ENCODE results near the gene RUSF1.
"Not testable (repeated sequence)": the region's sequence is repeated elsewhere in the genome, so short reads cannot be mapped to it uniquely, and the experiment has no call there.

Gene RUSF1

DNA sequence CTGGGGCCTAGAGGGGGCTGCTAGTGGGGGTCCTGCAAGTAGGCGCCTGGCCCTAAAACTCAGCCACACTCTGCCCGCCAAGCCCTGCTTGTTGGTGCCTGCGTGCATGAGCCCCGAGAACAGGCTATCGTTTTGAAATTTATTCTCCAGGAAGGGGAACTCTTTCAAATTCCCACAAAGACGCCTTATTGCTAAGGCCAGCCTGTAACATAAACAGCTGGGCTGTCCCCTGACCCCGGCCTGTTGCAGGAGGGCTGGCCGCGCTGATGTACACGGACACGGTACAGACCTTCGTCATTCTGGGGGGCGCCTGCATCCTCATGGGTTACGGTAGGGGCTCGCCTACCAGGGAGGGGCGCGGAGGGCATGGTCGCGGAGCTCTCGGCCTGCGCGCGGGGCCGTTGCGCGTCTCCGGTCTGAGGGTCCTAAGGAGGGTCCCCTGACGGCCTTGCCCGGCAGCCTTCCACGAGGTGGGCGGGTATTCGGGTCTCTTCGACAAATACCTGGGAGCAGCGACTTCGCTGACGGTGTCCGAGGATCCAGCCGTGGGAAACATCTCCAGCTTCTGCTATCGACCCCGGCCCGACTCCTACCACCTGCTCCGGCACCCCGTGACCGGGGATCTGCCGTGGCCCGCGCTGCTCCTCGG, 21.0 kb downstream of the RUSF1 start:
- no peak for DNase-seq (ENCODE audit: low spot score)

DNA sequence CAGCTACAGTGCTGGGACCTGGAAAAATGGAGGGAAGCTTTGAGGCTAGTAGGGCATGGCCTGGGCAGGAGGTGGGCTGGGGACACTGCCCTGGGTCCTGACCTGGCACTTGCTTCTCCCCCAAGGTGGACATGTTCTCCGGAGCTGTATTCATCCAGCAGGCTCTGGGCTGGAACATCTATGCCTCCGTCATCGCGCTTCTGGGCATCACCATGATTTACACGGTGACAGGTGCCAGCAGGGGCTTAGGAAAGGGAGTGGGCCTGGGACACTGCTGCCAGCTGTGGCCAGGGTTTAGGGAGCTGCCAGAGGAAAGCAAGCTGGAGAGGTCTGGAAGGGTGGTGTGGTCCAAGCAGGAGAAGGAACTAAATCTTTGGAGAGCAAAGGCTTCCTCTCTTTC, 22.1 kb downstream of the RUSF1 start:
- no peak for DNase-seq (ENCODE audit: low spot score)

DNA sequence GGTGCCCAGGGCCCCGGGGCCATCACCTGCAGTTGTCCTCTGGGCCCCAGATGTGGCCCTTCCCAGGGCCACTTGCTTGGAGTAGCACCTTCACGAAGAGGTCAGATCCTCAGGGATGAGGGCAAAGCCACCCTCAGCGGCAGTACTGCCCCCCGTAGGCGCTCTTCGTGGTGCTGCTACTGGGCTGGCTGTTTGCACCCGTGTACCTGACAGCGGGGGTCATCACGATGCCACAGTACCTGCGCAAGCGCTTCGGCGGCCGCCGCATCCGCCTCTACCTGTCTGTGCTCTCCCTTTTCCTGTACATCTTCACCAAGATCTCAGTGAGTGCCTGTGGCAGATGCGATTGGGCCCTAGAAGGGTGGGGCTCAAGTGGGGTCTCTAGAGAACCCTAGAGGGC, 22.6 kb downstream of the RUSF1 start:
- DNase-seq (ENCODE audit: low spot score) = no peak

DNA sequence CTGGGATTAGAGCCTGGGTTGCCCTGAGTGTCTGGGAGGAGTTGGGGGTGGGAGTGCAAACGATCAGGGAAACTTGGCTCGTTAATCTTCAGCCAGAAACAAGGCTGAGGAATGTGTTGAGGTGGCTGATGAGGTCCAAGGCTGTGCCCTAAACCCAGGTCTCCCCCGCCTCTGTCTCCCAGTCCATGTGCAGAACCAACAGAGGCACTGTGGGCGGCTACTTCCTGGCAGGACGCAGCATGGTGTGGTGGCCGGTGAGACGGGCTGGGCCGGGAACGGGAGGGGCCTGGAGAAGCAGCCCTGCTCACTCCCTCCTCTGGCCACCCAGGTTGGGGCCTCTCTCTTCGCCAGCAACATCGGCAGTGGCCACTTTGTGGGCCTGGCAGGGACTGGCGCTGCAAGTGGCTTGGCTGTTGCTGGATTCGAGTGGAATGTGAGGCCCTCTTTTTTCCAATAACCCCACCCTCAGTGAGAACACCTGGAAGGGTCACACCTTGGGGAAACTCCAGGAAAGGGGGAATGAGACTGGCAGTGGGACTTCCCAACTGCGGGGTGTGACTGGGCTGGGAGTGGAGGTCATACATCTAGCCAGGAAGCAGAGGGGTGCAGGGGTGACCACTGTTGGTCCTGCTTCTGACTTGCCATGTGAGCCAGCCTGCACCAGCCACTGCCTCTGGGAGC, 23.6 kb downstream of the RUSF1 start:
- no peak for DNase-seq (ENCODE audit: low spot score)

DNA sequence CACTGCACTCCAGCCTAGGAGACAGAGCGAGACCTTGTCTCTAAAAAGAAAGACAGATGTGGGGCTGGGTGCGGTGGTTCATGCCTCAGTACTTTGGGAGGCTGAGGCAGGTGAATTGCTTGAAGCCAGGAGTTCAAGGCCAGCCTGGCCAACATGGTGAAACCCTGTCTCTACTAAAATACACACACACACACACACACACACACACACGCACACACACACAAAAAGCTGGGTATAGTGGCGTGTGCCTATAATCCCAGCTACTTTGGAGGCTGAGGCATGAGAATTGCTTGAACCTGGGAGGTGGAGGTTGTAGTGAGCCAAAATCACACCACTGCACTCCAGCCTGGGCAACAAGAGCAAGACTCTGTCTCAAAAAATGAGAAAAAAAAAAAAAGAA, 24.1 kb downstream of the RUSF1 start:
- not testable (repeated sequence) for DNase-seq (ENCODE audit: low spot score)

DNA sequence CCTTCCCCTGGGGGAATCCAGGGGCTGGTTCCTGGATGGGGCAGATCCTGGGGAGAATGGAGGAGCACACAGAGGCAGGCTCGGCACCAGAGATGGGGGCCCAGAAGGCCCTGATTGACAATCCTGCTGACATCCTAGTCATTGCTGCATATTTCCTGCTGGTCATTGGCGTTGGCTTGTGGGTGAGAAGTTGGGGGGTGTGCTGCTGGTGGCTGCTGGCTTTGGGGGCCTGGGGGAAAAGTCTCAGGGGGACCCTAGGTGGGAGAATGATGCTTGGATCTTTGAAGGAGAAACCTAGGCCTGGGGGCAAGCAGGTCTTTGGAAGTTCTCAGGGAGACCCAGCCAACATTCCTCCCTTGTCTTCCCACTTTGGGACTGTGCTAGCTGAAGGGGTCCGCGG, 25.1 kb downstream of the RUSF1 start, which contains the start of gene SLC5A2:
TSS of gene SLC5A2 (plus strand) at position 43 of the 400 bp plus-strand sequence. CDS start at position 57, 14 bp downstream.
- no peak for DNase-seq (ENCODE audit: low spot score)

DNA sequence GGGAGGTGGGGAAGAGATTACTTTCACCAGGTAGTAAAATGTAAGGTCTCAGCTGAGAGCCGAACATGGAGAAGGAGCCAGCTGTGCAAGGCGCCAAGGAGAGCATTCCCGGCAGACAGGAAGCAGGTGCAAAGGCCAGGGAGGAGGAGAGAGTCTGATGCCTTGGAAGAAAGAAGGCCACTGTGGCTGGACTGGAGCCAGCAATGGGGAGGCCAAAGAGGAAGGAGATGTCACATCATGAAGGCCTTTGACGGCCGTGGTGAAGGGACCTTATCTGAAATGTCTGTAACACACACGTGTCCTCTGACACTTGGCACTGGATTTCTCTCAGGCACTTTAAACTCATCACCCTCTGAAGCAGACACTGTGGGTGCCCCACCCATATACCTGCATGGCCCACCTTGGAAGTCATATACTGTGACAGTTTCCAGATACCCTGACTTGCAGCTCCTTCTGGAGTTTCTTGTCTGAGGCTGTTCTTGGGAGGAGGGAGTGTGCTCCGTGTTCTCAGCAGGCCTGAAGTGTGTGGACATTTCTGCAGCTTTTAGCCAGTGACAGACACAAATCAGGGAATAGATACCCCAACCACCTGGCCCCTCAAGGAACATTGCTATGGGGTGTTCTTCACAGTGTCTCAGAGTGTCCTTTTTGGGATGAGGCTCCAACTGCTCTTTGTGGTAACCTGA, 27.2 kb downstream of the RUSF1 start:
- no peak for DNase-seq (ENCODE audit: low spot score)

DNA sequence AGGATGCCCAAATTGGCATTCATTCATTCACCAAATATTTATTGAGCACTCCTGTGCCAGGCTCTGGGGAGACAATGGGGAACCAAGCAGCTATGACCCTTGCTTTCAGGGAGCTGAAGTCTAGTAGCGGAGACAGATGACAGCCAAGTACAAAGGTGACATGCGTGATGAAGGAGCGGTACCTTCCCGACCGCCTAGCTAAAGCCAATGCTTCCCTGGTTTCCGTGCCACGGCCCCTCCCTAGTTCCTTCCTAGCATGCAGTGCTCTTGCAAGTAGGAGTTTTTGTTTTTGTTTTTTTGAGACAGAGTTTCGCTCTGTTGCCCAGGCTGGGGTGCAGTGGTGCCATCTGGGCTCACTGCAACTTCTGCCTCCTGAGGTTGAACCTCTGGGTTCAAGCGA, 28.4 kb downstream of the RUSF1 start:
- no peak for DNase-seq (ENCODE audit: low spot score)

DNA sequence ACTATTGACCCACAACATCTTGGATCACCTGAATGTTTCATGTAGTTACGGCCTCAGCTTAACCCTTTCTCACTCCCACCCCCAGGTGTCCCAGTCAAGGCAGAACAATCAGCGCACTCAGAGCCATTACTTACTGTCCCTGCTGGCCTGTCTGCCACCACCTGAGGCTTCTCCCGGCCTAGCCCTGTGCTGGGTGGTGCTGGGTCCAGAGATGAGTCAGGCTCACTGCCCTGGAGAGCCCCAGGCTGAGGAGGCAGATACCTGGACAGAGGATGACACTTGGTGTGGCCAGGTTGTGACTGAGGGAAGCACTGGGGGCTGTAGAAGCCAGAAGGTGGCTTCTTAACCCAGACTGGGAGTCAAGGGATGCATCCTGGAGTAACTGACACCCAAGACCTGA, 29.2 kb downstream of the RUSF1 start:
- DNase-seq (ENCODE audit: low spot score) = no peak

DNA sequence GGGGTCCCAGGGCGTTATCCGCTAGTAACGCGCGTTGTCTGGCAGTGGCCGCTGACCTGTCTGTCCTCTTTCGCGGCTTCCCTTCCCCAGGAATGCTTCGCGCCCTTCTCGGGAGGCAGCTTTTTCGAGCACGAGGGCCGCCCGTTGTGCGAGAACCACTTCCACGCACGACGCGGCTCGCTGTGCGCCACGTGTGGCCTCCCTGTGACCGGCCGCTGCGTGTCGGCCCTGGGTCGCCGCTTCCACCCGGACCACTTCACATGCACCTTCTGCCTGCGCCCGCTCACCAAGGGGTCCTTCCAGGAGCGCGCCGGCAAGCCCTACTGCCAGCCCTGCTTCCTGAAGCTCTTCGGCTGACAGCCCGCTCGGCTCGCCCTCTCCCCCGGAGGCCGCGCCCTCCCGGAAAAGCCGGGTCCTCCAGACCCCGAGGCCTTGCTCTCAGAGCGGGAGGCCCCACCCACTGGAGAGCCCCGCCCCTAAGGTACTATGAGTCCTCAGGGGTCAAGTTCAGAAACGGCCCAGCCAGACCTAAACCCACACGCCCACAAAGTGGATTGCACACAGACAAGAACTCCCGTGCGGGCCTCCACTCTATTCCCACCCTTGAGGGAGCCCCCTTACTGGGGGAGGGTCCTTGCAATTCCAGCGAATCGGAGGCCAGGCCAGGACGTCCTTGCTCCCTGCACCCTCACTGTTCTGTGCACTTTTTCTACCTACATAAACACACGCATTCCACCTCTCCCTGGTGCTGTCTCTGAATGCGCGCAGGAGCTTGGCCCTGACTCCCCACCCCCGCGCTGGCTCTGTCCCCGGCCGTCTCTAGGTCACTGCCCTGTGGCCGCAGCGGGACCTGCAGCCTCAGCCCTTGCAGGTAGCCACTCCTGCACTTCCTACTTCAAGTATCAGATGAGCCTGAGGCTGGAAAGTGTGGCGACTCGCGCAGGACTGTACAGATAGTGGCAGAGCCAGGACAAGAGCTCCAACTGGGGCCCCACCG, 30.7 kb downstream of the RUSF1 start:
- no peak for DNase-seq (ENCODE audit: low spot score)

DNA sequence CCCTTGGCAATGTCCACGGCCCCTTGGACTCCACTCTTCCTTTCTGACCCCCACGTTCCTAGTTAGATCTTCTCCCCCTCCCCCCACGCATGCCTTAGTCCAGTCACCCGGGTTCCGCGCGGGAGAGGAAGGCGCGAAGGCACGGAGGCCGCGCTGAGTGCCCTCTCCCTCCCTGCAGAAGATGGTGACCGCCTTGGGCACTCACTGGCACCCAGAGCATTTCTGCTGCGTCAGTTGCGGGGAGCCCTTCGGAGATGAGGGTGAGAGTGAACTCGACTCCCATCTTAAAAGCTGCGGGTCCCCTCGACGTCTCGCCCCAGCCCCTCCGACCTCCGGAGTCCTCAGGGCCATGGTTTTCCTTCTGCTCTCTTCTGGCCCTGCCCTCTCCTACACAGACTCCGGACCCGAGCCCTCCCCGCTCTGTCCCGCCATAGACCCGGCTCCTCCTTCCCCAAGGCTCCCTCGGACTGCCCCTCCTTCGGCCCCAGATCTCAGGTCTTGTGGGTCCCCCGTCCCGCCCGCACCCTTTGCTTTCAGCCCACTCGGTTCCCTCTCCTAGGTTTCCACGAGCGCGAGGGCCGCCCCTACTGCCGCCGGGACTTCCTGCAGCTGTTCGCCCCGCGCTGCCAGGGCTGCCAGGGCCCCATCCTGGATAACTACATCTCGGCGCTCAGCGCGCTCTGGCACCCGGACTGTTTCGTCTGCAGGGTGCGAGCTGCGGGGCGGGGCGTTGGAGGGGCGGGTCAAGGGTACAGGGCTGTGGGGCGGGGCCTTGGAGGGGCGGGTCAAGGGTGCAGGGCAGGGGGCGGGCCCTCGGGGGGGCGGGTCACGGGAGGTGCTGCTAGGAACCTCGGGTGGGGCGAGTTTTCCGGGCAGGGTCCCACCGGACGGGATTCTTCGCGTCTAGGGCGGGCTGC, 31.6 kb downstream of the RUSF1 start:
- no peak for DNase-seq (ENCODE audit: low spot score)

DNA sequence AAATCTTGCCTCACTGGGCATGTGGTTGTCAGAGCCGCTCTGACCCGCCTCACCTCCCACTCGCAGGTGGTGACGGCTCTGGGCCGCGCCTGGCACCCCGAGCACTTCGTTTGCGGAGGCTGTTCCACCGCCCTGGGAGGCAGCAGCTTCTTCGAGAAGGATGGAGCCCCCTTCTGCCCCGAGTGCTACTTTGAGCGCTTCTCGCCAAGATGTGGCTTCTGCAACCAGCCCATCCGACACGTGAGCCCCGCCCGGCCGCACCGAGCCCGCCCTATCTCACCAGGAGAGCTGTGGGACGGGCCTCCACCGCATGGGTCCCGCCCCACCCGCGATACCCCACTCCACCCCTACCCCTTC, 32.3 kb downstream of the RUSF1 start:
- DNase-seq (ENCODE audit: low spot score) = no peak

DNA sequence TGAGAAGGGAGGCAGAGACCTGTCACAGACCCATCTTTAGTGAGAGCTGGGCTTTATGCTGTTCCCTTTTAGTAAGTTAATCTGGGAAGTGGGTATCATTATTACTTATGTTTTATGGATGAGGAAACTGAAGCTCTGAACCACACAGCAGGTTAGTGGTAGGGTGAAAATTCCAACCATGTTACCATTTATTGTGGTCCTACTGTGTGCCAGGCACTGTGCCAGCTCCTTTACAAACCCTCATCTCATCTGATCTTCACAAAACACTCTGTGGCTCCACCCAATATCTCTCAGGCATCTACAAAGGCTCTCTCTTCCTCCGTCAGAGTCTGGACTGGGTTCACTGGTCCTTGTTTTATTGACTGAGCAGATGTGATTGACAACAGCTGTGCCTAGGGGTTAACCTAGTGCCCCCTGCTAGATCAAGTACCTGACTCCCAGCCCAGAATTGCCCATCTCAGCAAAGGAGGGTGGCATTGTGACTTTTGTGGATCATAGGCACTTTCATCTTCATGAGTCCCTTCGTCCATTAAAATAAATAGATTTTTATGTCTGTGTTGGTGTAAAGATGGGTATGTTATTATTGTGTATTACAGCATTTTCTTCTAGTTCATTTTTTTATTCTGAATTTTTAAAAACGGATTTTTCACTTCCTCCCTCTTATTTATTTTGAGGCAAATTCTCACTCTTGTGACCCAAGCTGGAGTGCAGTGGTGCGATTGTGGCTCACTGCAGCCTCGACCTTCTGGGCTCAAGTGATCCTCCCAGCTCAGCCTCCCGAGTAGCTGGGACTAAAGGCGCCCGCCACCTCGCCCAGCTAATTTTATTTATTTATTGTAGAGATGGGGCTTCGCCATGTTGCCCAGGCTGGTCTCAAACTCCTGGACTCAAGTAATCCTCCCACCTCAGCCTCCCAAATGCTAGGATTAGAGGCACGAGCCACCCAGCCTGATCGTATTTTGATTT, 33.1 kb downstream of the RUSF1 start:
- no peak for DNase-seq (ENCODE audit: low spot score)

DNA sequence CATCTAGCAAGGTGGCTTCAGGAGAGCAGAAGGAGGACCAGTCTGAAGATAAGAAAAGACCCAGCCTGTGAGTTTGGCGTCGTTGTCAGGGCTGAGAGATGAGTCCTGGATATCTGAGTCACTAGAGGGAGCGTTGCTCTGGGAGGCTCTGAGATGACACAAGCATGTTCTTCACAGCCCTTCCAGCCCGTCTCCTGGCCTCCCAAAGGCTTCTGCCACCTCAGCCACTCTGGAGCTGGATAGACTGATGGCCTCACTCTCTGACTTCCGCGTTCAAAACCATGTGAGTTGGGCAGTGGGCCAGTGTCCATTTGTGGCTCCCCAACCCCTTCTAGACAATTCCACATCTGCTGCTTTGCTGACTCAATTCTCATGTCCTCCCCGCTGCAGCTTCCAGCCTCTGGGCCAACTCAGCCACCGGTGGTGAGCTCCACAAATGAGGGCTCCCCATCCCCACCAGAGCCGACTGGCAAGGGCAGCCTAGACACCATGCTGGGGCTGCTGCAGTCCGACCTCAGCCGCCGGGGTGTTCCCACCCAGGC, 33.9 kb downstream of the RUSF1 start:
- DNase-seq (ENCODE audit: low spot score) = peak; percentile 43

DNA sequence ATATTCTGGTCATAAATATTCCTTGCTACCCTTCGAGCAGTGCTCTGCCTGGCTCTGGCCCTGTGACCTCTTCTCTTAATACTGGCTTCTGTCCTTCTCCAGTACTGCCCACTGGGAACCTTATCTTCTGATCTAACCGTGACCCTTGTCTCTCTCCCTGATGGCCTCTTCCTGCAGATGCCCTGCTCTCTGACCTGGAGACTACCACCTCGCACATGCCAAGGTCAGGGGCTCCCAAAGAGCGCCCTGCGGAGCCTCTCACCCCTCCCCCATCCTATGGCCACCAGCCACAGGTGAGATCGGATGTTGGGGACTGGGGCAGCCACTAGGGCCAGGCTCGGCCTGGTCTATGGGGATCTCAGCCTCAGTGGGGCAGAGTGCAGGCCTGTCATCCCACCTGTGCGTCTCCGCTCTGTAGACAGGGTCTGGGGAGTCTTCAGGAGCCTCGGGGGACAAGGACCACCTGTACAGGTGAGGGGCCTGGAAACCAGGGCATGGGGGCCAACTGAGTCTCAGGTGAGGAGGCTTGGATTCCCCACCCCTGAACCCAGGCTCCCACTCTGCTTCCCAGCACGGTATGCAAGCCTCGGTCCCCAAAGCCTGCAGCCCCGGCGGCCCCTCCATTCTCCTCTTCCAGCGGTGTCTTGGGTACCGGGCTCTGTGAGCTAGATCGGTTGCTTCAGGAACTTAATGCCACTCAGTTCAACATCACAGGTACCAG, 34.8 kb downstream of the RUSF1 start:
- DNase-seq (ENCODE audit: low spot score) = no peak

DNA sequence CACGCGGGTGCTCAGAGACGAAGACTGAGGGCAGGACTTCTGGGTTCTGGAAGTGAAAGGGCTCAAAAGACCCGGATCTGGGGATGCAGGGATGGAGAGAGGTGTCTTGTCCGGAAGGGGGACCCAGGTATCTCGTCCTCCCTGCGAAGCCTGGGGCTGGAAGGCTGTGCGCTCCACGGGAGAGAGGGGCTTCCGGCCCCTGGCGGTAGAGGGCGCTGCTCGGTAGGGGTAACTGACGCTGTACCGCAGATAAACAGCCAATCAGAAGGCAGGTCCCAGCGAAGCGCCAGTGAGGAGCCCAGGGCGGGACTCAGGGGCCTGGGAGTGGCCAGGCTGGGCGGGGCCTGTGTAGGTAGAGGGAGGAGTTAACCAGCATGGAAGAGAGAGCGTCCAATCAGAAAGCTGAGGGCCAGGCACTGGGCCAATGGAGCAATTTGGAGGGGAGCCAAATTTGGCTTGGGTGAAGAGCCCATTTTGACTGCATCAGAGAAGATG, 35.4 kb downstream of the RUSF1 start:
- peak; percentile 89 for DNase-seq (ENCODE audit: low spot score)

DNA sequence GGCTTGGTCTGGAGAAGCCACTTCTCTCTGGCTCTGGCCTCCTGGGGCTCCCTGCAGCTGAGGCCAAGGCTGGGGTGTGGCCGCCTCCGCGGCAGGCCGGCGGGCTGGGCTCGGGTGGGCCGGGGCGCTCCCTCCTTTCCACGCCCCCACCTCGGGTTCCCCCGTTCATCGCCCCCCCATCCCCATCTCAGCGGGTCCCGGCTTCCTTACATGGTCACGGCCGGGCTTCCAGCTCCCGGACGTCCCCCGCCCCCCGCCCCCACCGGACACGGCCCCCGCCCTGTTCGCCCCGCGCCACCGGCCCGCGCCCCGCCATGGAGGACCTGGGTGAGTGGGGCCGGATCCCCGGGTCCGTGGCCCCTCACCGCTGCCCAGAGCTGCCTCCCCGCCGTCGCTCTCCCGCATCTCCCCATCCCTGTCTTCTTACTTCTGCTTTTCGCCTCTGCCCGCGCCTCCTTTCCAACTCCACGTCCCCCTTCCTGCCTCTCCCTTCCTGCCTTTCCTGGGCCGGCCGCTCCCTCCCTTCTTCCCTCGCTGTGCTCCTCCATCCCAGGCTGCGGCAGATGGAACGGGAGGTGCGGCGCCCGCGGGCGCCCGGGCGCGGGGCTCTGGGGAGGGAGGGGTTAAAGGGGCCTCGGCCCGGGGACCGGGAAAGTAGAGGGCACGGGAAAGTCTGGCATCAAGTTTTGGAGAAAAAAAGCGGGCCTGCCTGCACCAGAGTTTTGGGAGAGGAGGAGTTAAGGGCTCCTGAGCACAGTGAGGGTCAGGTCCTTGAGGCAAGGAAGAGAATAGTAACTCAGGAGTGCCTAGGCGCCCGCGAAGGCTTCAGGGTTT, 36.1 kb downstream of the RUSF1 start, which contains the start of gene TGFB1I1:
TSS of gene TGFB1I1 (plus strand) at position 278 of the 834 bp plus-strand sequence. CDS start at position 315, 37 bp downstream.
- DNase-seq (ENCODE audit: low spot score) = peak; percentile 54

All from RKO (cell line).